ENCODE measurements around the gene SFMBT2.

Gene SFMBT2

DNA sequence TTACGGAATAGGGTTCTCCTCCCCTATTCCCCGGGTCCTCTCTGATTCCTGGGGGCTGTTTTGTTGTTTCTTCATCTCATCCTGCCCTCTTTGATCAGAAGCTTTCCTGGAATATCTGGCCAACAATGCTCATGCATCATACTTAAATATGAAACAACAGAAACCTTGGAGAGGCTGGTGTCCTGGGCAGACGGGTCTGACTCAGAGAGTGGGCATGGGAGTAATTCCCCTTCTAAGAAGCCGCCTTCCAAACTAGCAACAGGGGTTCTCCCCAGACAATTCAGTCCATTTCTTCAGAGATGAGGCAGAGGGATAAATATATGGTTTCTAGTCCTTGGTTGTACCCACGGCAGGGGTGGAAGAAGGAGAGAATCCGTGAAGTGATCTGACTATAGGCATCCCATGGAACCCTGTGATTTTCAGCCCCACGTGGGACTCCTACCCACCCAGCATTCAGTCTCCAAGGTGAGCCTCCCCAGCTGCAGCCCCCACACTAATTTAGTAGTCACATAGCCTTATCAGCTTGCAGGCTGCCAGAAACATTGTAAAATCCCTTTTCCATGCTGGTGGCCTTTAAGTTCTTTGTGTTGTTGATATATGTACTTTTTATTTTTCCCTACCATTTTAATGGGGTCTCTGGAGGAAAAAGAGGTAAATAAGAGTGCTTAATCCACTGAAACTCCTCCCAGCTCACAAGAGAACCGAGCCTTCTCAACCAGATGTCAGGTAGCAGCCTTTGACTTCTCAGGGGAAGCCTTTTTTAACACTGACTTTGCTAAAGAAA, 119.2 kb downstream of the SFMBT2 start:
- H3K27ac ChIP-seq (ENCODE audit: low read depth, low read length) = no peak overlapping the region
- H2AFZ ChIP-seq (ENCODE audit: insufficient read depth, low read length, poor library complexity) = no peak overlapping the region
- H3K36me3 ChIP-seq (ENCODE audit: control insufficient read depth in 1 of 2, insufficient read depth in 2 of 2, low read length in 2 of 2) = no peaks in the 10 kb centered on the region
- no peaks in the 10 kb centered on the region for H3K27me3 ChIP-seq (ENCODE audit: insufficient read depth, low read length)
- H3K9ac ChIP-seq (ENCODE audit: low read length) = no peak overlapping the region
- no peak overlapping the region for H2BK5ac ChIP-seq (ENCODE audit: low read depth, low read length, poor library complexity)
- H2BK120ac ChIP-seq (ENCODE audit: insufficient read depth, low read length, poor library complexity) = no peak overlapping the region
- H3K79me2 ChIP-seq (ENCODE audit: control insufficient read depth, insufficient read depth, low read length, poor library complexity) = peaks cover 1% of the 10 kb centered on the region
- H3K9me3 ChIP-seq (ENCODE audit: insufficient read depth, low read depth, low read length) = no peaks in the 10 kb centered on the region
- H2BK12ac ChIP-seq (ENCODE audit: low read length) = no peak overlapping the region
- DNase-seq = no peak
- H3K14ac ChIP-seq (ENCODE audit: low read length) = no peak overlapping the region
- H4K8ac ChIP-seq (ENCODE audit: low read depth, low read length) = no peak overlapping the region
- H3K4ac ChIP-seq (ENCODE audit: low read depth, low read length) = no peak overlapping the region
- no peak overlapping the region for H3K4me3 ChIP-seq (ENCODE audit: low read depth, low read length)
- no peak overlapping the region for H3K4me2 ChIP-seq (ENCODE audit: low read length)
- no peak overlapping the region for H3K23ac ChIP-seq (ENCODE audit: low read length)
- no peak overlapping the region for H4K12ac ChIP-seq (ENCODE audit: low read depth, low read length)
- no peaks in the 10 kb centered on the region for H3K79me1 ChIP-seq (ENCODE audit: low read length)
- no peaks in the 10 kb centered on the region for H3K4me1 ChIP-seq (ENCODE audit: control insufficient read depth in 1 of 2, insufficient read depth in 2 of 2, low read length in 2 of 2)
- H3K18ac ChIP-seq (ENCODE audit: low read length) = no peak overlapping the region
- no peak overlapping the region for H2AK5ac ChIP-seq (ENCODE audit: low read length)
- no peak overlapping the region for H4K91ac ChIP-seq (ENCODE audit: low read depth, low read length)
- WGBS (ENCODE audit: extremely low coverage, insufficient coverage, insufficient read length) = no CpG with 5 or more reads among the region's 8 CpGs

DNA sequence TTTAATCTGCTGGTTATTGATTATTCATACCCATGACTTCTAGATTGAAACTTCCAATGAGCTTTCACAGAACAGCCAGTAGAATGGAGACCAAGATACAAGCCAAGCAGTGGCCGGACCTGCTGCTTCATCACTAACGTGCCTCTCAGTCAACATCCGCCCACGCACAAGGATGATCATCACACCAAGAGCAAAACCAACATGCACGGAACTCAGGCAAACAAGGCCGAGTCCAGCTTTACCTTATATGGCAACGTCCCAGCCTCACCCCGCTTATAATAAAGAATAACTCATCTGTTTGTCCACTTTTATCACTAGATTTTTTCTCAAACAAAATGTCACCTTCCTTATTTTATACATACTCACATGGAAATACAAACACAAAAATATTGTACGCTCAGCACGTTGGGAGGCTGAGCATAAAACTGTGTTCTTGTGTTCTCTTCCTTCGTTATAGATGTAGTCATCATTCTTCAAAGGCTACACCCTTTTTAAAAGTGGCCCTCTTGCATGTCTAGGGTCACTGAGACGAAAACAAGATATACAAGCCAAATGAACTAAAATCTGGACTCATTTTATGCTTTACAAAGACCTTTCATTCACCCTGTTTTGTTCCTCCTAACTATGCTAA, 122.7 kb downstream of the SFMBT2 start:
- no peaks in the 10 kb centered on the region for H3K36me3 ChIP-seq (ENCODE audit: control insufficient read depth in 1 of 2, insufficient read depth in 2 of 2, low read length in 2 of 2)
- H4K12ac ChIP-seq (ENCODE audit: low read depth, low read length) = no peak overlapping the region
- H3K4me2 ChIP-seq (ENCODE audit: low read length) = no peak overlapping the region
- H3K27ac ChIP-seq (ENCODE audit: low read depth, low read length) = no peak overlapping the region
- no peaks in the 10 kb centered on the region for H3K9me3 ChIP-seq (ENCODE audit: insufficient read depth, low read depth, low read length)
- H2BK12ac ChIP-seq (ENCODE audit: low read length) = no peak overlapping the region
- no peaks in the 10 kb centered on the region for H3K79me1 ChIP-seq (ENCODE audit: low read length)
- no peak overlapping the region for H3K9ac ChIP-seq (ENCODE audit: low read length)
- no peak overlapping the region for H3K18ac ChIP-seq (ENCODE audit: low read length)
- no peaks in the 10 kb centered on the region for H3K4me1 ChIP-seq (ENCODE audit: control insufficient read depth in 1 of 2, insufficient read depth in 2 of 2, low read length in 2 of 2)
- no peak overlapping the region for H2AK5ac ChIP-seq (ENCODE audit: low read length)
- H4K8ac ChIP-seq (ENCODE audit: low read depth, low read length) = no peak overlapping the region
- no peaks in the 10 kb centered on the region for H3K27me3 ChIP-seq (ENCODE audit: insufficient read depth, low read length)
- peak overlapping the region; percentile 46 for H3K23ac ChIP-seq (ENCODE audit: low read length)
- no peak overlapping the region for H4K91ac ChIP-seq (ENCODE audit: low read depth, low read length)
- WGBS (ENCODE audit: extremely low coverage, insufficient coverage, insufficient read length) = no CpG with 5 or more reads among the region's 12 CpGs
- H3K79me2 ChIP-seq (ENCODE audit: control insufficient read depth, insufficient read depth, low read length, poor library complexity) = no peaks in the 10 kb centered on the region
- H3K4me3 ChIP-seq (ENCODE audit: low read depth, low read length) = no peak overlapping the region
- DNase-seq = no peak
- no peak overlapping the region for H2BK120ac ChIP-seq (ENCODE audit: insufficient read depth, low read length, poor library complexity)
- H3K4ac ChIP-seq (ENCODE audit: low read depth, low read length) = no peak overlapping the region
- H2BK5ac ChIP-seq (ENCODE audit: low read depth, low read length, poor library complexity) = no peak overlapping the region
- no peak overlapping the region for H3K14ac ChIP-seq (ENCODE audit: low read length)
- H2AFZ ChIP-seq (ENCODE audit: insufficient read depth, low read length, poor library complexity) = no peak overlapping the region

DNA sequence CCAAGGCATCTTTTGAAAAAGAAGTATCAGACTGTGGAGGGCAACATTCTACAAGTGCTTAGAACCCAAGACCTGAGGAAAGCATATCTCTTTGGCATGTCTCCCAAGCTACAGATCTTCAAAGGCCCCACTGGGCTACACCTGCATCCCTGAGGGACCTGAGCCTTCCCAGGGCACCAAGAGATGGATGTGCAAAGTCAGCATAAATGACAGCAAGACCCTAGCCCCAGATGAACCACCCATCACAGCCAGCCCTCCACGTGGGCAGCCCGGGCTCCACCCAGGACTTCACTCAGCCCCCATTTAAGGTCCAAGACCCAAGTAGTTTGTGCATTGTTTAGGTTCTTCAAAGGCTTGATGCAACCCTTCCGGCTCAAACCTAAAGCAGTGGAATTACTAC, 123.5 kb downstream of the SFMBT2 start:
- no peak overlapping the region for H3K4ac ChIP-seq (ENCODE audit: low read depth, low read length)
- no peak overlapping the region for H3K4me3 ChIP-seq (ENCODE audit: low read depth, low read length)
- no peak overlapping the region for H3K23ac ChIP-seq (ENCODE audit: low read length)

DNA sequence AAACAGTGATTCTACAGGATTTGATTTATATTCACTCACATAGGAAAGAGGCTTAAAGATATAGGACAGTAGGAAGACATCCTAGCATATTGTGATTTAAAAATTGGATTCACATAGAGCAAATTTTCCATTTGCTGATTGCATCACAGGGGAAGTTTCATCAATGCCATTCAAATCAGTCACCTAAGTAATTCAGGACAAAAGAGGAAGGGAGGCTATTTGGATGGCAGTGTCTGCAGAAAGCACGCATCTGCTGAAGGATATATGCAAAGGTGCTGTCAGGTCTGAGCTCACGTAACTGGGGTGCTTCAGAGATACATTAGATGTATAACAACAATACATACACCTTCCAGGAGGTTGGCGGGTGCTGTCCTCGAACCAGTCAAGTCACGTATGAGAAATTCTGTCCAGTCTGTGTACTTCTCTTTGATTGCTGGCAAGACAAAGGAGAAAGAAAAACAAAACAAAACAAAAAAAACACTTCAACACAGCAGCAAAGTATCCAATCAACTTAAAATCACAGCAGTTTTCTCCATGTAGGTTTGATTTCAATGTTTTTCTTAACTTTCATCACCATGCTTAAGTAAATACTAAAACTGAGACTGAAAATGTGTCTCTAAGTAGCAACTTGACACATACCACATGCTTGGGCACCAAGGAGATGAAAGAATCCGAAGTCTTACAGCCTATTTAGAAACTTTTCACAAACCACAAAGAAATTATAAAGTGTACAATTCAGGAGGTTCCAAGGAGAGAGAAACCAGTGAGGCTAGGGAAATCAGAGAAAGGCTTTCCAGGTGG, 125.1 kb downstream of the SFMBT2 start:
- Histone ChIP-seq H2AK5ac (ENCODE audit: low read length) (no peak overlapping the region), H4K12ac (ENCODE audit: low read depth, low read length) (no peak overlapping the region), H3K23ac (ENCODE audit: low read length) (no peak overlapping the region), H3K4me1 (ENCODE audit: control insufficient read depth in 1 of 2, insufficient read depth in 2 of 2, low read length in 2 of 2) (no peaks in the 10 kb centered on the region), H3K79me1 (ENCODE audit: low read length) (no peaks in the 10 kb centered on the region), H3K4ac (ENCODE audit: low read depth, low read length) (no peak overlapping the region), H3K18ac (ENCODE audit: low read length) (no peak overlapping the region), H4K8ac (ENCODE audit: low read depth, low read length) (no peak overlapping the region), H2BK12ac (ENCODE audit: low read length) (no peak overlapping the region), H3K9ac (ENCODE audit: low read length) (peak overlapping the region; percentile 46), H3K79me2 (ENCODE audit: control insufficient read depth, insufficient read depth, low read length, poor library complexity) (no peaks in the 10 kb centered on the region), H3K27me3 (ENCODE audit: insufficient read depth, low read length) (no peaks in the 10 kb centered on the region), H4K91ac (ENCODE audit: low read depth, low read length) (no peak overlapping the region), H3K36me3 (ENCODE audit: control insufficient read depth in 1 of 2, insufficient read depth in 2 of 2, low read length in 2 of 2) (no peaks in the 10 kb centered on the region), H3K27ac (ENCODE audit: low read depth, low read length) (no peak overlapping the region), H2BK120ac (ENCODE audit: insufficient read depth, low read length, poor library complexity) (no peak overlapping the region), H2AFZ (ENCODE audit: insufficient read depth, low read length, poor library complexity) (no peak overlapping the region), H3K4me3 (ENCODE audit: low read depth, low read length) (no peak overlapping the region), H3K14ac (ENCODE audit: low read length) (no peak overlapping the region), H3K4me2 (ENCODE audit: low read length) (no peak overlapping the region), H2BK5ac (ENCODE audit: low read depth, low read length, poor library complexity) (no peak overlapping the region), H3K9me3 (ENCODE audit: insufficient read depth, low read depth, low read length) (no peaks in the 10 kb centered on the region)
- no CpG with 5 or more reads among the region's 6 CpGs for WGBS (ENCODE audit: extremely low coverage, insufficient coverage, insufficient read length)
- no peak for DNase-seq

More for the DNA sequence above, 123.5 kb downstream of the SFMBT2 start:
- Histone ChIP-seq H3K14ac (ENCODE audit: low read length) (no peak overlapping the region), H3K27ac (ENCODE audit: low read depth, low read length) (no peak overlapping the region), H4K12ac (ENCODE audit: low read depth, low read length) (no peak overlapping the region), H3K18ac (ENCODE audit: low read length) (no peak overlapping the region), H2BK120ac (ENCODE audit: insufficient read depth, low read length, poor library complexity) (no peak overlapping the region), H2BK12ac (ENCODE audit: low read length) (no peak overlapping the region), H2BK5ac (ENCODE audit: low read depth, low read length, poor library complexity) (no peak overlapping the region), H3K36me3 (ENCODE audit: control insufficient read depth in 1 of 2, insufficient read depth in 2 of 2, low read length in 2 of 2) (no peaks in the 10 kb centered on the region), H3K9me3 (ENCODE audit: insufficient read depth, low read depth, low read length) (no peaks in the 10 kb centered on the region), H4K91ac (ENCODE audit: low read depth, low read length) (no peak overlapping the region), H2AK5ac (ENCODE audit: low read length) (no peak overlapping the region), H3K4me1 (ENCODE audit: control insufficient read depth in 1 of 2, insufficient read depth in 2 of 2, low read length in 2 of 2) (no peaks in the 10 kb centered on the region), H3K79me1 (ENCODE audit: low read length) (no peaks in the 10 kb centered on the region), H3K4me2 (ENCODE audit: low read length) (no peak overlapping the region), H4K8ac (ENCODE audit: low read depth, low read length) (no peak overlapping the region), H3K79me2 (ENCODE audit: control insufficient read depth, insufficient read depth, low read length, poor library complexity) (no peaks in the 10 kb centered on the region), H2AFZ (ENCODE audit: insufficient read depth, low read length, poor library complexity) (no peak overlapping the region), H3K27me3 (ENCODE audit: insufficient read depth, low read length) (no peaks in the 10 kb centered on the region), H3K9ac (ENCODE audit: low read length) (no peak overlapping the region)
- DNase-seq = no peak
- no CpG with 5 or more reads among the region's 3 CpGs for WGBS (ENCODE audit: extremely low coverage, insufficient coverage, insufficient read length)

Data from trophoblast cell (in vitro differentiated cells and primary cell).